Transverse colon (tissue), 4 donors: ENCODE measurements around the gene LMTK3. TPM values are rescaled to one million over a fixed set of nuclear protein-coding genes. Genes with fewer than 3 reads are reported as not detected.

Source experiments
- DNase-seq: peaks from one replicate; pipeline ENCODE4 v3.0.0-alpha.2; 2019
- H3K27ac ChIP-seq, 4 donors: fragments of 200-600 bp; sonication (generic); 2 replicates each; pipeline ENCODE4 v1.5.1; 2016 to 2018; ENCODE audit warnings: inconsistent platforms in 4 of 4
- H3K27me3 ChIP-seq: fragments of 200-600 bp; sonication (generic); 2 replicates; pipeline ENCODE4 v1.5.1; 2017; ENCODE audit warnings: inconsistent platforms
- H3K36me3 ChIP-seq, 4 donors: fragments of 200-600 bp; sonication (generic); 2 replicates each; pipeline ENCODE4 v1.5.1; 2017 to 2019; ENCODE audit warnings: inconsistent platforms in 4 of 4
- H3K4me1 ChIP-seq, 4 donors: fragments of 200-600 bp; sonication (generic); 2 replicates each; pipeline ENCODE4 v1.5.1; 2017 to 2020; ENCODE audit warnings: inconsistent platforms in 4 of 4
- H3K4me3 ChIP-seq, 4 donors: fragments of 200-600 bp; sonication (generic); 1 replicate in 1 of 4; 2 replicates in 3 of 4; pipeline versions ENCODE4 v1.5.1 to v1.6.1; 2017 to 2019; ENCODE audit warnings: inconsistent platforms in 4 of 4
- H3K9me3 ChIP-seq, 2 donors: fragments of 200-600 bp; sonication (generic); 2 replicates each; pipeline ENCODE4 v1.5.1; 2017 to 2019; ENCODE audit warnings: inconsistent platforms in 2 of 2
- CTCF ChIP-seq, 5 experiments: fragments of 200-600 bp in 3 of 5; fragments of 450-650 bp in 2 of 5; sonication (generic) in 3 of 5; IDR thresholded peaks; 1 replicate in 2 of 5; 2 replicates in 3 of 5; pipeline ENCODE4 v1.5.1; 2016 to 2017; ENCODE audit warnings: antibody characterized with exemption in 5 of 5, inconsistent platforms in 3 of 5, mild to moderate bottlenecking in 2 of 5, moderate library complexity in 1 of 5
- EP300 ChIP-seq: sonication (generic); formaldehyde crosslinking; IDR thresholded peaks from one replicate; pipeline ENCODE4 v1.6.1; 2017; ENCODE audit warnings: antibody characterized with exemption, low read depth
- POLR2A ChIP-seq: fragments of 450-650 bp; IDR thresholded peaks from one replicate; pipeline ENCODE4 v1.6.1; 2016; ENCODE audit warnings: antibody characterized with exemption, mild to moderate bottlenecking, moderate library complexity
- POLR2AphosphoS5 ChIP-seq, 3 donors: sonication (generic); formaldehyde crosslinking; IDR thresholded peaks; one replicate each; pipeline ENCODE4 v1.6.1; 2016; ENCODE audit warnings: antibody characterized with exemption in 3 of 3
- WGBS, 2 donors: methylation state at CpG; one replicate each; pipeline ENCODE4 v1.1.5; 2018; ENCODE audit warnings: low coverage in 1 of 2; 5-methylcytosine and 5-hydroxymethylcytosine counted together
- in situ Hi-C, 4 donors: fragments of 200-750 bp; cut with MboI; loops; one replicate each; pipeline versions ENCODE4 v1.15.0 to v1.15.1; 2017; ENCODE audit warnings: low sequenced_read_pairs in 3 of 4, low pct_ligation_motif_present in 1 of 4, low pct_unique_long_range_greater_than_20kb in 1 of 4
- intact Hi-C: fragments of 100-400 bp; cut with DNase I; formaldehyde crosslinking; loops from one replicate; pipeline ENCODE4 v1.15.1; 2023; ENCODE audit warnings: low total_unique reads
- total RNA-seq, 4 donors: library from RNA; depleted of rRNA; stranded (reverse); fragments of >200 nt; gene quantifications; one replicate each; pipeline ENCODE4 v1.1.0, GENCODE V29; 2016

Gene LMTK3
- total RNA-seq, 4 donors from 2014 or later = 0.68 to 2.4 (median 1.1) TPM; not detected in 1

- no peak overlapping the region for H3K27ac ChIP-seq
Observed at GRCh38 chr19:48547722-48548121, 36.1 kb upstream of the LMTK3 start.

GRCh38 chr19:48544856-48545750 lies 33.5 kb upstream of the LMTK3 start:
- Histone ChIP-seq H3K36me3 (no peaks in the 10 kb centered on the region), H3K4me1 (peaks cover 0 to 9% (median 7%) of the 10 kb centered on the region in 4 donors), H3K27ac (no peak overlapping the region), H3K4me3 (no peak overlapping the region), H3K9me3 (no peaks in the 10 kb centered on the region), H3K27me3 (peaks cover 42% of the 10 kb centered on the region)
- intact Hi-C loops (loop anchor here (5.0 kb wide), 1 partner anchor 1932 kb away; the partner anchor contains the start of genes EMC10 and GARIN5A), in situ Hi-C loops (no loop called here)
- TF ChIP-seq POLR2AphosphoS5 (IDR thresholded peaks at IDR 0.05) (no peak), EP300 (no peak), POLR2A (no peak), CTCF (IDR thresholded peaks at IDR 0.05) (no peak)
- 61% methylated on average over 25 of the region's 25 CpGs; no CpG with 5 or more reads in 1 of the 2 donors for WGBS, 2 donors
- no peak for DNase-seq

More at GRCh38 chr19:48547722-48548121, 36.1 kb upstream of the LMTK3 start:
- in situ Hi-C loops (no loop called here), intact Hi-C loops (loop anchor here (5.0 kb wide), 1 partner anchor 1930 kb away; the partner anchor contains the start of genes EMC10 and GARIN5A)
- H3K9me3 ChIP-seq = no peaks in the 10 kb centered on the region
- DNase-seq = no peak
- H3K4me1 ChIP-seq = peaks cover 0 to 25% (median 12%) of the 10 kb centered on the region in 4 donors
- peaks cover 27% of the 10 kb centered on the region for H3K27me3 ChIP-seq
- no peaks in the 10 kb centered on the region for H3K36me3 ChIP-seq
- TF ChIP-seq POLR2A (no peak), EP300 (no peak), CTCF (IDR thresholded peaks at IDR 0.05) (no peak), POLR2AphosphoS5 (IDR thresholded peaks at IDR 0.05) (no peak)
- no peak overlapping the region for H3K4me3 ChIP-seq
- 67% methylated on average over 1 of the region's 1 CpG for WGBS, 2 donors

GRCh38 chr19:48543121-48543710 lies 31.6 kb upstream of the LMTK3 start:
- WGBS, 2 donors = 18% methylated on average over 5 to 18 of the region's 19 CpGs
- intact Hi-C loops (no loop called here), in situ Hi-C loops (no loop called here)
- Histone ChIP-seq H3K4me3 (no peak overlapping the region), H3K27ac (no peak overlapping the region), H3K4me1 (peaks cover 0 to 9% (median 7%) of the 10 kb centered on the region in 4 donors), H3K9me3 (no peaks in the 10 kb centered on the region), H3K36me3 (no peaks in the 10 kb centered on the region), H3K27me3 (peaks cover 51% of the 10 kb centered on the region)
- TF ChIP-seq EP300 (no peak), POLR2A (no peak), POLR2AphosphoS5 (IDR thresholded peaks at IDR 0.05) (no peak), CTCF (IDR thresholded peaks at IDR 0.05) (no peak)
- DNase-seq = peak; percentile 67

GRCh38 chr19:48541813-48542212 lies 30.2 kb upstream of the LMTK3 start:
- H3K4me1 ChIP-seq = peaks cover 0 to 9% (median 7%) of the 10 kb centered on the region in 4 donors
- H3K4me3 ChIP-seq = no peak overlapping the region
- H3K27ac ChIP-seq = no peak overlapping the region
- no peaks in the 10 kb centered on the region for H3K36me3 ChIP-seq
- TF ChIP-seq EP300 = no peak
- no peak for TF ChIP-seq POLR2A
- no peak for TF ChIP-seq POLR2AphosphoS5 (IDR thresholded peaks at IDR 0.05)
- TF ChIP-seq CTCF (IDR thresholded peaks at IDR 0.05) = no peak
- in situ Hi-C loops (no loop called here), intact Hi-C loops (no loop called here)
- no peak for DNase-seq
- H3K27me3 ChIP-seq = peaks cover 65% of the 10 kb centered on the region
- WGBS, 2 donors = 79 to 100% methylated on average over 3 to 6 of the region's 6 CpGs
- H3K9me3 ChIP-seq = no peaks in the 10 kb centered on the region
